NCI-H748 (cell line): Measurements from ENCODE around the gene SERINC3.

Experiments
- DNase-seq: peaks from one replicate; lab custom pipeline; 2025; ENCODE audit not compliant: unreplicated experiment; lab: John Stamatoyannopoulos, UW

Gene SERINC3

DNA sequence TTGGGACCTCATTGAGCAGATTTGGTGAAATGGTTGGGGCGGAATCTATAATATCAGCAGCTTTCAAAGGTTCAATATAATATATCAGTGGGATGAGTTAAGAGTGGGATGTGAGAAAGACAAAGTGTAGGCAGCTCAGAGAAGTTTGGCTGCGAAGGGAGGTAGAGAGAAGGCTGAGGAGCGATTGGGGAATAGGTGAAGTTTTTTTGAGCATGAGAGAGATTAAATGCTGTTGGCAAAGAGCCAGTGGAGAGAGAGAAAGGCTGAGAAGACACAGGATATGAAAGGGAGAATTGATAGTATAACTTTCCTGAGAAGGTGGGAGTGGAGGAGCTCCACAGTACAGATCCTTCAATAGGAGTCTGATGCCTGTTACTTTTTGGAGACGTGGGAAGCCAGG lies 12.1 kb upstream of the SERINC3 start:
- DNase-seq, result no peak

DNA sequence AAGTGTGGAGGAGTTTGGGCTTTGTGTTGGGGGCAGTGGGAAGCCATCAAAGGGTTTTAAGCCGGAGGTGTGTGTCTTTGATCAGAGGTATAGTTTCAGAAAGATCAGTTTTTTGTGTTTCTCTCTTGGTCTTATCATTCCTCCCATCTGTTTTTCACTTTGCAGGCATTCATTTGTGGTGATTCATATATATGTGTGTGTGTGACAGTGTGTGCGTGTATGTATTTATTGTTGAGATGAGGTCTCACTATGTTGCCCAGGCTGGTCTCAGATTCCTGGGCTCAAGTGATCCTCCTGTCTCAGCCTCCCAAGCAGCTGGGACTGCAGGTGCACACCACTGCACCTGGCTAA lies 11.1 kb upstream of the SERINC3 start:
- DNase-seq, result no peak

DNA sequence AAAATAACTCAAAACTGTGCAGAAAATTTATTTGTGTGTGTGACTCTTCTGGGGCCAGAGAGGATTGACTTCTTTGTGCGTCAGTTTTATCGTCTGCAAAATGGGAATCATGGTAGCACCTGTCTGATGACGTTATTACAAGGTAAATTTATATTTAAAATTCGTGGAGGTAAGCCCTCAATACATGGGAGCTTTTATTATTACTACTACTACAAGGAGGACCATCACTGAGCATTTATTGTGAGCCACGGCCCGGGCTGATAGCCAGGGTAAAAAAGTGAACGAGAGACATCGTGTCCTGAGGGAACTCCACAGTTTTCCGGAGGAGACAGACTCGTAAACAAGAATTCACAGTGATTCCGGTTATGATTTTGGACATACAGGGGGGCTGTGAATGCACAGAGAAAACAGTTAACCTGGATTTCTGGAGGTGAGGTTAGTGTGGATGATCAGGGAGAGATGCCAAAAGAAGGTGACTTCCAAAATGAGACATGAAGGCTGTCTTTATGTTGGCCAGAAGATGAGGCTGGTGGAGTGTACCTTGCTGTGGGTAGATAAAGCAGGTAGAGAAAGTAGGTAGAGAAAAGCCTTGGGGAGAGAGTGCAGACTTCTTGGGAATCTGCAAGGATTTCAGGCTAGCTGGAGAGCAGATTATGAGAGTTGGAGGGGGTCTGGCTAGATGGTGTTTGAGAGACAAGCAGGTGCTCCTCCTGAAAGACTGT lies 10.6 kb upstream of the SERINC3 start:
- DNase-seq, result peak; percentile 22

DNA sequence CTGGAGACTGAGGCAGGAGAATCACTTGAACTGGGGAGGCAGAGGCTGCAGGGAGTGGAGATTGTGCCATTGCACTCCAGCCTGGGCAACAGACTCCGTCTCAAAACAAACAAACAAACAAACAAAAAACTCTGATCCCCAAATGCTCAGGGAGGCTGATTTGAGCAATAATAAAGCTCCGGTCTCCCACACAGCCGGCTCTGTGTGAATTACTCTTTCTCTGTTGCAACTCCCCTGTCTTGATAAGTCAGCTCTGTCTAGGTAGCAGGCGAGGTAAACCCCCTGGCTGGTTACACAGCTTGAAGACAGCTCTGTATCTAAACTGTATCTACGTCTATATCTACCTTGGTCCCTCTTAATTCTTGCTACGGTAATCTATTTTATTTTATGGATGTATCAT lies 6.4 kb upstream of the SERINC3 start:
- DNase-seq, result no peak

DNA sequence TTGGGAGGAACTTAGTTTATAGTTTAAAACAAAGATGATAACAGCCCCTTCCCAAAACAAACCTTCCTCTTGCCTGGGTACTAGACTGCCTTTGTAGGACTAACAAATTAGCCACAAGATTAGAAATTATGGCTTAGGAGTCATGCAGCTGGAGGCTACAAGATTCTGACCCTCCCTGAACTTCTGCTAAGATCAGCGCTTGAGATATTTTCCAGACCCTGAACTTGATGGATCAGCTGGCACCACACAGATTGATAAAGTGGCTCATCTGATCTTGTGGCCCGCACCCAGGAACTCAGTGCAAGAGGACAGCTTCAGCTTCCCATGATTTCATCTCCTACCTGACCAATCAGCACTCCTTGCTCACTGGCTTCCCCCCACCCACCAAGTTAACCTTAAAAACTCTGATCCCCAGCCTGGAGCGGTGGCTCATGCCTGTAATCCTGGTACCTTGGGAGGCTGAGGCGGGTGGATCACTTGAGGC lies 5.9 kb upstream of the SERINC3 start:
- DNase-seq, result no peak

DNA sequence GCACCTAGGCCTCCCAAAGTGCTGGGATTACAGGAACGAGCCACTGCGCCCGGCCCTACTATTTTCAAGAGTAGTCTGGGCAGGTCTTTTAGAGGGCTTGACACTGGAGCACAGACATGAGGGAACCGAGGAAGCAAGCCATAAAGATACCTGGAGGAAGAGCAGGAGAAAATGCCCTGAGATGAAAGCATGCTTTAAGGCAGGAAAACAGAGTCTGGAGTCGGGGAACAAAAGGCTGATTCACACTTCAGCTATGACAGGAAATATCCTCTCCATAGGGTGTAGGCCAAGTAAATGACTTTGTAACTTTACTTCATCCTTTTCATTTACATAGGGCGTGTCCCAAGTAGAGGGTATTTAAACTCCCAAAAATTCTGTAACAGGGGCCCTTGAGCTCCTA lies 4.3 kb upstream of the SERINC3 start:
- no peak for DNase-seq

DNA sequence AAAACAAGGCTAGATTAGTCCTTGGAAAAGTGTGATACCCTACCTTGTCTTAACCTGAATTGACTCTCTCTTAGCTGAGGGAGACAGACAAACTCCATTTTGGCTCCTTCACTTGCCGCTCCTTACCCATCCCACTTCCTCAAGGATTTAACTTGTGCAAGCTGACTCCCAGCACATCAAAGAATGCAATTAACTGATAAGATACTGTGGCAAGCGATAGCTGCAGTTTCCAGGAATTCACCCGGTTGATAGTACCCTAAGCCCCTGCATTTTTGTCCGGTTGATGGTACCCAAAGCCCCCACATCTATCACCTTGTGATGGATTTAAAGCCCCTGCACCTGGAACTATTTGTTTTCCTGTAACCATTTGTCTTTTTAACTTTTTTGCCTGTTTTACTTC lies 1.9 kb upstream of the SERINC3 start:
- DNase-seq, result no peak

DNA sequence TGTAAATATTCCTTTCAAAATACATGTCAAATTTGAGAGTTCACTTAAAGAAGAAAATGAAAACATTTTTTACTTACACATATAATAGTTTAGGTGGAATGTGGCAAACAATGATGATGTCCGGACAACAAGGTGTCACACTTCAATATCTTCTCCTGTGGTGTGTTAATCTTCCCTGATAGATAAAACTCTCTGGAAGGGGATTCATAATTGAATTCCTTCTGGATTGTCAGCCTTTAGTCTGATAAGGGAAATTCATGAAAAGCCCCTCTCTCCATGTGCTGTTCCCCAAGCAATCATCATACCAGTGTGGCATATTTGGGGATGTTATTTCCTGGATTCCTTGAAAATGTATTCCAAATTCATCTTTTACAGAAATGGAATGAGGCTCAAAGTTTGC lies 971 bp upstream of the SERINC3 start:
- no peak for DNase-seq

DNA sequence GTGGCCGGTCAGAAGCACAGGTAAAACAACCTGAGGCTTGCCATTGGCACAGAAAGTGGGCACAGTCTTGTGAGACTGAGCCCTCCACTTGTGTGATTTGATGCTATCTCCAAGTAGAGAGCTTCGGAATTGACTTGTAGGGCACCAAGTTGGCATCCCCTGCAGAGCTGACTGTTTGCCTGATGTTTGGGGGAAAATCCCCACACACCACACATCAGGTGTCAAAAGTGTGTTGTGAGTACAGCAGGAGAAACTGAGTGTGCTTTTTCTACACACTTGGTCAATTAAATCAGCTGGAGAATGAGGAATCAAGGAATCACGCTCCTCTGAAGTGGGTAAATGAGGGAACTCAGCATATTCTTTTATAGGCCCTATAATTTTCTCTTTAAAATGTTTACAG lies 989 bp downstream of the SERINC3 start:
- no peak for DNase-seq

DNA sequence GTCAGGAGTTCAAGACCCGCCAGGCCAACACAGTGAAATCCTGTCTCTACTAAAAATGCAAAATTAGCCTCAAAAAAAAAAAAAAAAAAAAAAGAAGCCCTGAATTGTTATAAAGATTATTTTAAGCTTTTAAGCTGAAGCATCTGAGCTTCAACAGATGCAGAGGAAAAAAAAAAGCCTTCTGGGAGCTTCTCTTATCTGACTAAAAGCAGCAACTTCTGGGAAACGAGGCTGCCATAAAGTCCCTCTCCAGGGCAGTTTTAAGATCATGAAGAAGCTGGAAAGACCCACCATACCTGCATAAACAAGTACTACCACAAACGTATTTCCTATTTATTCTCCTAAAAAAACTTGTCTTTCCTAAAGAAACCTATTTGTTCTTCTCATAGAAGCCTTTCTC lies 3.6 kb downstream of the SERINC3 start:
- DNase-seq, result no peak

DNA sequence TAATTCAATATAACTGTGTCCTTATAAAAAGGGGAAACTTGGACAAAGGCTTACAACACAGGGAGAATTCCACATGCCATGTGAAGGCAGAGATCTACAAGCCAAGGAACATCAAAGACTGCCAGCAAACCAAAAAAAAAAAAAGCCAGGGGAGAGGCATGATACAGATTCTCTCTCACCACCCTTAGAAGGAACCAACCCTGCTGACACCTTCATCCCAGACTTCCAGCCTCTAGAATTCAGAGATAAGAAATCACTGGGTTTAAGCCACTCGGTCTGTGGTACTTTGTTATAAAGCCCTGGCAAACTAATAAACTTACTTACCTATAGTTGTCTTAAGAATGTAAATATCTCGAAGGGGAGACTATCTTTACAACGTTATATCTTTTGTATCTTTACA lies 4.4 kb downstream of the SERINC3 start:
- DNase-seq, result no peak

DNA sequence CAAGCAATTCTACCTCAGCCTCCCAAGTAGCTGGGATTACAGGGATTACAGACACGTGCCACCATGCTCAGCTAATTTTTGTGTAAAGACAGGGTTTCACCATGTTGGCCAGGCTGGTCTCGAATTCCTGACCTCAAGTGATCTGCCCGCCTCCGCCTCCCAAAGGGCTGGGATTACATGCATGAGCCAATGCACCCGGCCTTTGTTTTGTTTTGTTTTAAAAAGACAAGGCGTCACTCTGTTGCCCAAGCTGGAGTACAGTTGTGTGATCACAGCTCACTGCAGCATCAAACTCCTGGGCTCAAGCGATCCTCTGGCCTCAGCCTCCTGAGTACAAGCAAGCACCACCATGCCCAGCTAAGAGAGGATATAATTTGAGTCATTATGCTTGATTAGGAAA lies 5.4 kb downstream of the SERINC3 start:
- DNase-seq, result no peak

DNA sequence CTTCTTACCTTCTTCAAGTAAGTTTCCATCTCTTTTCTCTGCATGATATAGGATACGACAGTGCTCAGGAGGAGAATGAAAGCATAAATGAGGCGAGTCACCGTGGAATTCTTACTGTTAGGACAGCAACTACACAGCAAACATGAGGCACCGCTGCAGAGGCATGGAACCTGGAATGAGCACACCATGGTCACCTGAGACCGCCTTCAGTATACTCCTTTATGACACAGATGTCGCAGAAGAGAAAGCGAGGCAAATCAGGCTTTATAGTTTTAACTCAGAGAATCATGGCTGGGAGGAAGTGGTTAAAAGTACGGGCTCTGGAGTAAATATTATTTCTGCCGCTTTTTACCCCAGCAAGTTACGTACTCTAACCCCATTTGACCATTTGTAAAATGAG lies 8.0 kb downstream of the SERINC3 start:
- no peak for DNase-seq

DNA sequence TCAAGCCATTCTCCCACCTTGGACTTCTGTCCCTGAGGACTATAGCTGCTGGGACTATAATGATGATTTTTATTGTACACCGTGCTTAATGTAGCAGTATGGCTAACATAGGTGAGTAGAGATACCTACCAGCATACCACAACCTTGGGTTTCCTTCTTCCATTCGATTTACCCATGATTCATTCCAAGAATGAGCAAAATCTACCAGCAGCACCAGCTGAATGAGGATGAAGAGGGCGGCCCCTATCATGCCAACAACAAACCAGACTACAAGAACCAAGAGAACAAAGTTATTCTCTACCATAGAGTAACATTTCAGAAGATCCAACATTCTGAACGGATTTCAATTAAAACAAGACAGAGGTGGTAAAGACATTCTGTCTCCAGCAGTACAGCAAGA lies 12.1 kb downstream of the SERINC3 start:
- no peak for DNase-seq

DNA sequence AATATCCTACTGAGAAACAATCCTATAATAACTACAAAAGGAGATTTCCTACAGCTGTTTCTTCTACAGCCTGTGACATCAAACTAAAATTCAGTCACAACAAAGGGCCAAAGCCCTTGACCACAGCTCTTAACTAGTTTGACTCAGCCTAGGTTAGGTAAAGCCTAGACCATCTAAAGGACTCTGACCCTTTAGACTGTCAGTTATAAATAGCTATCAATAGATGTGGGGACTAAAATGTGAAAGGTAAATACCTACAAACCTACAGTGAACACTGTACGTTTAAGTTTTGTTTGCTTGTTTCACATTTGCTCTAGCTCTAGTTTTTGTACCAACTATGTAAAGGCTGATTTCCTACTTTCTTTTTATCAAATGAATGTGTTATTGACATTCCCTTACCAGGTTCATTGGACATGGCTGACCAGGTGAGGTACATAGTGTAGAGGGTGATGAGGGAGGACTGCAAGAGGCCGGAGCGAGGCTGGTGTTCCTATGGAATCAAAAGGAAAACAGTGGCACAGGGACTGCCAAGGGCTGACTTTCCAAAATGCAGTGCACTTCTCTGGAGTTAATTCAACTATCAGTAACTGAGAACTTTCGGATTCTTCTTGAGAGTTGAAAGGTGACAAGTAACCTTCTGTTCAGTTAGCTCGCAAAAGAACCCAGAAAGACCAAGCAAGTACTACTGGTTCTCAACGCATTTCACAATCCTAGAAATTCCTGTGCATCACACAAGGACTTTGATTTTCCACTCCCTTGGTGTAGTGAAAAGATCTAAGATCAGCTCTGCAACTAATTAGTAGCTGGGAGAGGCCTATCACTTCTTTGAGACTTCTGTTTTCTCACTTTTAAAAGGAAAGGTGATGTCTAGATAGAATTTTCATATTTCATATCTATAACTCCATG lies 17.2 kb downstream of the SERINC3 start:
- no peak for DNase-seq

DNA sequence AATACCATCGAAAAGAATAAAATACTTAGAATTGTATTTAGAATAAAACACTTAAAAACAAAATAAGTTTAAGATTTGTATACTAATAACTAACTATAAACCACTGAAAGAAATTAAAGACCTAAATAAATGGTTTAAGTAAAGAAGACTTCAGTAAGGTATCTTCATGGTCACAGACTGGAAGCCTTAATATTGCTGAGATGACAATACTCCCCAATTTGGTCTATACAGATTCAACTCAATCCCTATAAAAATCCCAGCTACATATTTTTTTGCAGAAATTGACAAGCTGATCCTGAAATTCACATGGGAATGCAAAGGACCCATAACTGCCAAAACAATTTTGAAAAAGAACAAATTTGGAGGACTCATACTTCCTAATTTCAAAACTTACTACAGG lies 18.9 kb downstream of the SERINC3 start:
- DNase-seq, result no peak

DNA sequence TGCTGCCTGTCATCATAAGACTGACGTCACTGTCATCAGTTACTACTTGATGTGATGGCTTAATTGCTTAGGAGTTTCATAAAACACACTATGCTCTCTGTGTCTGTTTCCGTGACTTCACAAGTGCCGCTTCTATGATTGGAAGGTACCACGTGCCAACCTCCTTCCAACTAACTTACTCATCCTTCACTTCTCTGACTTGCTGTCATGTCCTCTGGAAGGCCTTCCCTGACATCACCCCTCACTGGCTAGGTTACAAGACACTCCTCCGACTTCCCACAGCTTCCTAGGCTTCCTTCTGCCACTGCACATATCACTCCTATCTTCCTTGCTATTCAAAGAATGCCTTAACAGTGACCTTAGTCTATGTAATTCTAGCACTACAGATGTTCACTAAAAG lies 20.4 kb downstream of the SERINC3 start:
- DNase-seq, result no peak

DNA sequence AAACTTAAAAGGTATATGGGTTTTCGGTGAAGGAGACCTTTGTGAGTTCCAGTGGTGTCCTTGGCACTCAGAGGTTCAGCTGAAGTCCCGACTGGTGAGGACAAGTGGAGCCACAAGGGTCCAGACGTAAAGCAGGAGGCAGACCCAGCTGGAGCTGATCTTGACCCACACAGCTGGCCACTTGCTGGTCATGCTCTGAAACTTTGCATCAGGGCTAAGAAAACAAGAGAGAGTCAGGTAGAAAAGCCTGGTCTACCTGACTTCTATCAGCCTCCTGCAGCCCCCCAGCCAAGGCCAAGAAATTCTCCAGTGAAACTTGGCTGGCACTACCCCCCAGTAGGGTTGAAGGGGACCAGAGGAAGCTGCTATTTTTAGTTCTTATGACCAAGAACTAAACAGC lies 21.6 kb downstream of the SERINC3 start:
- no peak for DNase-seq

DNA sequence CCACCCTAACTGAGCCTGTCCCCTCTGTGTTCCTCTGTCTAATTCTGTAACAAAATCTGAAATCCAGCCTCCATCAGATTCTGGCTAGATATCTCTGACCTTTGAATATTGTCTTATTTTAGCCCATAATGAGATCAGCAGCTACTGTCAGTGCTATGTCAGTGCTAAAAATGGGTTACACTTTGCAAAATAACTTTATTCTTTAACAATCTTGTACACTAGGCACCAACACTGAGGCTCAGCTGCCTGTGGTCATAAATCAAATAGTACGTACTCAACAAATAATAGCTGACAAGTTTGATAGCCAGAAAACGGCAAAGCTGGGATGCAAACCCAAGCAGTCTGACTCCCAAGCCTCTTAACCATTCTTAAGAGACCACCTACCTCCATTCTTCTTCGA lies 24.1 kb downstream of the SERINC3 start:
- no peak for DNase-seq

DNA sequence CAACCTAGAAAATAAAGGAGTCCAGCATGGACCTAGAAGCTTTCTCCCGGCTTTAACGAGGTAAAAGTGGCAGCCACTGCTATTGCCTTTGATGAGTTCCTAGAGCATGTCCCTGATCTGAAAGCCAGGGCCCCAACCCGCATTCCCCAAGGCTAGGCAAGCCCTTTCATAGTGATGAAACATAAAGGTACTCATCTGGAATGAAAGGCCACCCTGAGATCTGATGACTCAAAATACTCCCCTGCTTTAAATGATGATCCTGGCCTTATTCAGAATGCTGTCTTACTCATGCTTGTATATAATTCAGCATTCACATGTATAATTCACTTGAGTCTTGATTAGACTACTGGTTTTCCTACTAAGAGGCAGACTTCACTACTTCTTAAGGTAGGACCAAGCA lies 24.9 kb downstream of the SERINC3 start:
- no peak for DNase-seq

DNA sequence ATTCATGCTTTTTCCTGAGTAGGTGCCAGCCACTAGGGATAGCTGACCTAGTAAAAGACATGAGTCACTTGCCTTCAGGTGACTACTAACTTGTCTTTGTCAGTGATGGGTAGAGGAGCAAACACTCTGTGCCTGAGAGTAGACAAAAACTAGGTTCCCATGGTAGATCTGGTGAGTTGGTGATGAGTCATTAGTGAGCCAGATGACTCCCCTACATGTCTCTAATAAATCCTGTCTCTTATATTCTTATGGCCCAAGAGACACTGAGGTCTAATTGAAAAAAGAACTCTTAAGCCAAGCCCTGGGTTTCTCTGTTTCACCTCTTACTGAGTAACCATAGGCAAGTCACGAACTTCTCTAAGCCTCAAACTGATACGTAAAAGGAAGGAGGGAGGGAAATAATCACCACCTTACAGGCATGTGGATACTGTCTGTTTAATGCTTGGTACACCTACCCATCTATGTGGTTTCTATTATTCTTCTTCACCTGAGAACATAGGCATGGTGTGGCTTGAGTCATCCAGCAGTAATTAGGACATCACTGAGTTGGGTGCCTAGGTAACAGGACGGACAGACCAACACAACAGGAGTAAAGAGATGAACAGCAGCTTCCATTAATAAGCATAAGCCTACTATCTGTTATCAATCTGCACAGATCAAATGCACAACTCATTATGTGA lies 25.9 kb downstream of the SERINC3 start:
- DNase-seq, result no peak

DNA sequence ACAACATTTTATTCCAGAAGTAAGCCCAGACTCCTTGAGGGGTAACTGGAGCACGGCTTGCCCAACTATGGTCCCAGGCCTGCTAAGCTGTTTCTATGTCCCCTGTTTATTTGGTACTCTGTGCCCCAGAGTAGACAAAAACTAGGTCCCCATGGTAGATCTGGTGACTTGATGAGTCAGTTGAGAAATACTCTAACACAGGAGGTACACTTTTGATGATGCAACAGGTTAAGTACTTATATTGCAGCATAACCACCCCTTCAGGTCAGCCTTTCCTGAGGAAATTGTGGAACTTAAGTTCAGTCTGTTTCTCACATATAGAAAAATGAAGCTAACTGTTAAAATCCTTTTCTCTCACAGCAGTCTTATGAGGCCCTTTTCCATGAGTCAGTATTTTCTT lies 26.6 kb downstream of the SERINC3 start:
- DNase-seq, result no peak
